Measurements from ENCODE around the gene RYR3. TPM values are rescaled to one million over a fixed set of nuclear protein-coding genes. Genes with fewer than 3 reads are reported as not detected.

RYR3 gene
- total RNA-seq, 2 donors from 2014 or later, result not detected

GRCh38 chr15:33742800-33743199, 432.0 kb downstream of the RYR3 start:
- no peaks in the 10 kb centered on the region for H3K9me3 Mint-ChIP-seq
- H3K36me3 Mint-ChIP-seq, result no peaks in the 10 kb centered on the region
- ATAC-seq, result no peak
- DNase-seq (ENCODE audit: low spot score in 2 of 2), result no peak
- no peak overlapping the region for H3K27ac Mint-ChIP-seq

GRCh38 chr15:33746203-33746602, 435.4 kb downstream of the RYR3 start:
- H3K27ac Mint-ChIP-seq, result no peak overlapping the region
- H3K36me3 Mint-ChIP-seq, result no peaks in the 10 kb centered on the region
- no peak for ATAC-seq
- H3K9me3 Mint-ChIP-seq, result no peaks in the 10 kb centered on the region
- no peak for DNase-seq (ENCODE audit: low spot score in 2 of 2)

- Mint-ChIP-seq H3K36me3 (no peaks in the 10 kb centered on the region), H3K9me3 (no peaks in the 10 kb centered on the region), H3K27ac (no peak overlapping the region)
- DNase-seq (ENCODE audit: low spot score in 2 of 2) (no peak), ATAC-seq (no peak)
These were observed 442.2 kb downstream of the RYR3 start for GRCh38 chr15:33753012-33753411.

DNA sequence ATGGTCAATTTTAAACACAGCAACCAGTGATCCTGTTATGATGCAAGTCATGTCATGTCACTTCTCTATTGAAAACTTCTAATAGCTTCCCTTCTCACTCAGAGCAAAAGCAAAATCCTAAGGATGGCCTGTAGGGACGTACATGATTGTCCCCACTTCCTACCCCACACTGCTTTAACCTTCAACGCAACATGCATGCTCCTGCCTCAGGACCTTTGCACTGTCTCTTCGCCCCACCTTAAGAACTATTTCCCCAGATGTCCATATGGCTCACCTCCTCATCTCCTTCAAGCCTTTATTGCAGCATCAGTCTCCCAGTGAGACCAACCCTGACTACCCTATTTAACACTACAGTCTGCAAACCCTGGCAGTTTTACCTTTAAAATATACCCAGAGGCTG, 443.5 kb downstream of the RYR3 start:
- H3K9me3 Mint-ChIP-seq, result no peaks in the 10 kb centered on the region
- no peak for DNase-seq (ENCODE audit: low spot score in 2 of 2)
- H3K36me3 Mint-ChIP-seq, result no peaks in the 10 kb centered on the region
- no peak for ATAC-seq
- H3K27ac Mint-ChIP-seq, result no peak overlapping the region

DNA sequence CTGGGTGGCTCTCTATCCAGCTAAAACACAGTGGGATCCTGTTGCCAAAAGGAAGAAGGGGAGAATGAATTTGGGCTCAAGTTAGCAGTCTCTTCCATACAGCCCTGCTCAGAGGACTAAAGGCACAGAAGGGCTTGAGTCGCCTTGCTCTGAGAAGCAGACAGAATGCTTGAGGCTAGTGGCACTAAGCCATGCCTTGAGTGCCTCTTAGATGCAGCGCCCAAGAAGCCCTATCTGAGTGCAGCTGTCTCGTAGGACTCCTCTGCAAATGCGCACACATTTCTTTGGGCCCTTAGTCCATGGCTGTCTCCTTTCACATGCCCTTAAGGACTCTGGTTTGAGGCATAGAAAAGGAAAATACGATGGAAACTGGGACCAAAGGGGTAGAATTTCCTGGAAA, 446.2 kb downstream of the RYR3 start:
- H3K27ac Mint-ChIP-seq, result no peak overlapping the region
- no peaks in the 10 kb centered on the region for H3K9me3 Mint-ChIP-seq
- no peaks in the 10 kb centered on the region for H3K36me3 Mint-ChIP-seq
- DNase-seq (ENCODE audit: low spot score in 2 of 2) (no peak), ATAC-seq (no peak)

DNA sequence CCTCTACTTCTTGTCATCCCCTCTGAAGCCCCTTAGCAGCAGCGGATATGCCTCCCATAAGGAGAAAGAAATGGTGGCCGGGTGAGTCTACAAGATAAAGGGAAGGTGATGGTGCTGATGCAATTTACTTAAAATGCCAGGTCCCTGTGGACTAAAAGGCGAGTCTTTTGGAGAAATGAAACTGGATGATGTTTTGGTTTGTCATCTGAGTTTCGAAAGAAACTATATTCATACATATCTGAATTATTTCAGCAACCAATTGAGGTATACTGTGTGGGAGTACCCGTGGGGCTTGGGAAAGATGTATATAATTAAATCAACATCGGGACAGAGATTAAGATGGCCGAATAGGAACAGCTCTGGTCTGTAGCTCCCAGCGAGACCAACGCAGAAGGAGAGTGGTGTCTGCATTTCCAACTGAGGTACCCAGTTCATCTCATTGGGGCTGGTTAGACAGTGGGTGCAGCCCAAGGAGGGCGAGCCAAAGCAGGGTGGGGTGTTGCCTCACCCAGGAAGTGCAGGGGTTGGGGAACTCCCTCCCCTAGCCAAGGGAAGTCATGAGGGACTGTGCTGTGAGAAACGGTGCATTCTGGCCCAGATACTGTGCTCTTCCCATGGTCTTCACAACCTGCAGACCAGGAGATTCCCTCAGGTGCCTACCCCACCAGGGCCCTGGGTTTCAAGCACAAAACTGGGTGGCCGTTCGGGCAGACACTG, 446.9 kb downstream of the RYR3 start:
- DNase-seq (ENCODE audit: low spot score in 2 of 2), result no peak
- no peak overlapping the region for H3K27ac Mint-ChIP-seq
- H3K9me3 Mint-ChIP-seq, result no peaks in the 10 kb centered on the region

DNA sequence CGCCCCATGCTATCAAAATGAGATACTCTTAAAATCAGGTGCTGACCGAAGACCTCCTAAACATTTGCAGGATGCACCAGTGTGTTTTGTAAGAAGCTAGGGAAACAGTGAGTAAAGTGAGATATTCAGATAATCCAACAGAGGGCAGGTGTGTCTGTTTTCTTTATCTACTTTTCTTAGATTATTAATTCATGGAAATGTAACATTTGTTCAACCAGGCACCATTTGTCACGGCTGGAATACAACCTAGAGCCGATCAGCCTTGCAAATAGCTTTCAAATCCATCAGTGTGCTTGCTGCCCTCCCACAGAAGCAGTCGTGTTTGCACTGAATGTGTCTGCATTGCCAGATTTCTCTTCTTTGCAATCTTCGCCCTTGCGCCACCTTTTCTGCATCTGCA, 455.6 kb downstream of the RYR3 start:
- H3K27ac Mint-ChIP-seq, result no peak overlapping the region
- no peaks in the 10 kb centered on the region for H3K36me3 Mint-ChIP-seq
- no peak for DNase-seq (ENCODE audit: low spot score in 2 of 2)
- no peak for ATAC-seq
- H3K9me3 Mint-ChIP-seq, result no peaks in the 10 kb centered on the region

More for the DNA sequence above, 446.9 kb downstream of the RYR3 start:
- no peak for ATAC-seq
- H3K36me3 Mint-ChIP-seq, result no peaks in the 10 kb centered on the region

DNA sequence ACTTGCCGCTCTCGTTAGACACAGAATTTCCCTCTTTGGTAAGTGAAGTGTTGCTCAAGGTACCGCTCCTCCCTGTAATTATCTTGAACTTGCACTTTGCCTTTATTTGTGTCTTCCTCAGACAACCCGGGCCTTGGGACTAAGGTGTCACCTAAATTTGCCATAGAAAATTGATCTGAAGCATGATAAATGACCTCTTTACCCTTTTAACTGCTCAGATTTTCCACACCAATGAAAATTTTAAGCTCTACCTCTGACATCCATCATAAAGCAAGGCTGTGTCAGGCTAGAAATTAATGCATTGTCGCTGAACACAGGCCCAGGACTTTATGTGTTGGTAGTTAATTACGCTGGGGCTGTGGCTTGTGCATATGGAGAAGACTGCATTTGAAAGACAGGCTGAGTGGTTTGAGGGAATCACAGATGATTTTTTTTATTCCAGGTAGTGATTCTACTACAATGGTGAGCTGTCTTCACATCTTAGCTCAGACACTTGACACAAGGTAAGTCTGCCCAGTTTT, 458.0 kb downstream of the RYR3 start:
- ATAC-seq, result no peak
- no peaks in the 10 kb centered on the region for H3K9me3 Mint-ChIP-seq
- H3K27ac Mint-ChIP-seq, result no peak overlapping the region
- no peak for DNase-seq (ENCODE audit: low spot score in 2 of 2)
- no peaks in the 10 kb centered on the region for H3K36me3 Mint-ChIP-seq

GRCh38 chr15:33773969-33774368, 463.2 kb downstream of the RYR3 start:
- DNase-seq (ENCODE audit: low spot score in 2 of 2), result no peak
- H3K9me3 Mint-ChIP-seq, result no peaks in the 10 kb centered on the region
- no peak overlapping the region for H3K27ac Mint-ChIP-seq
- H3K36me3 Mint-ChIP-seq, result no peaks in the 10 kb centered on the region
- no peak for ATAC-seq

- Mint-ChIP-seq H3K27ac (peak overlapping the region in 1 of 2 donors; percentile 9), H3K36me3 (no peaks in the 10 kb centered on the region), H3K9me3 (no peaks in the 10 kb centered on the region)
- ATAC-seq (no peak), DNase-seq (ENCODE audit: low spot score in 2 of 2) (no peak)
These were observed 468.1 kb downstream of the RYR3 start for GRCh38 chr15:33778852-33779251.

DNA sequence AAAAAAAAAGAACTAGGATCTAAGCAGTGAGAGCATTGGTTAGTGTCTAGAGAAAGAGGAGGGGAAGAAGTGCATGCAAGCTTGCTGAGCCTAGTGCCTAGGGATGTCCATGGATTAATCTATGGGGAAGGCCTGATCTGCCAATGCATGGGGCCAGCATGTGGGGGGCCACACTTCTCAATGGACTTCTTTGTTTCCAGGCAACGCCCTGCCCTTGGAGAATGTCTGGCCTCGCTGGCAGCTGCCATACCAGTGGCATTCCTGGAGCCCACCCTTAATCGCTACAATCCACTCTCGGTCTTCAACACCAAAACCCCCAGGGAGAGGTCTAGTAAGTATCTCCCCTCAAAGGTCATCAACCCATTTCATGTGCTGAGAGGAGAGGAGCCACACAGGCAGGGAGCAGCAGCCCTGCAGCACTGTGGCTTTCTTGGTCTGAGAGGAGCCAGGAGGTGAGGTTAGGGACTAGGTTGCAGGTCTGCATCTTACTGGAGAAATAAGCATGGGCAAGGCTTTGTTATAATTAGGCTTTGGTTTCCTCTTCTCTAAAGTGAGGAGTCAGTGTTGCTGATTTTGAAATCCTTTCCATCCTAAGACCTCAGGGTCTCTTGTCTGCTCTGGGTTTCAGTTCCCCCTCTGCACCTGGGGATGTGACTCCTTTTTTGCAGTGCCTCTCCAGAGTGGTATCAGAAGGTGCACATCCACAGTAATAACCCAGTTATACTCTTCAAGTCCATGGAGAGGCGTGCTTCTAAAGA, 469.4 kb downstream of the RYR3 start:
- ATAC-seq (no peak), DNase-seq (ENCODE audit: low spot score in 2 of 2) (no peak)
- peak overlapping the region in 1 of 2 donors; percentile 39 for H3K27ac Mint-ChIP-seq

DNA sequence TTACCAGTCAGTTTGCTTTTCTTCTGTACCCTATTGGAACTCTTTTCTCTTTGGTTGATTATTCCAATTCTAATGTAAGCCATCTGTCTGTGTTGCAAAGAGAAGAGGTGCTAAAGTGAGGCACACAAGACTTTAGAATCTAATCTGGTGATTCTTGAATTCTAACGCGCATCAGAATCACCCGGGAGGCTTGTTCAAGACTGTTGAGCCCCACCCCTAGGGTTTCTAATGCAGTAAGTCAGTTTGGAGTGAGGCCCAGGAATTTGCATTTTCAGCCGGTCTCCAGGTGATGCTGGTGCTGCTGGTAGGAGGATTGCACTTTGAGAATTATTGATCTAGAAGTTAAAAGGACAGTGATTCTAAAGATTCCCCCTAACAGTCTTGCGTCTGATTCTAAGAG, 472.2 kb downstream of the RYR3 start:
- no peaks in the 10 kb centered on the region for H3K36me3 Mint-ChIP-seq
- no peaks in the 10 kb centered on the region for H3K9me3 Mint-ChIP-seq
- no peak for ATAC-seq
- H3K27ac Mint-ChIP-seq, result no peak overlapping the region
- DNase-seq (ENCODE audit: low spot score in 2 of 2), result no peak

More for the DNA sequence above, 469.4 kb downstream of the RYR3 start:
- no peaks in the 10 kb centered on the region for H3K9me3 Mint-ChIP-seq
- H3K36me3 Mint-ChIP-seq, result no peaks in the 10 kb centered on the region

DNA sequence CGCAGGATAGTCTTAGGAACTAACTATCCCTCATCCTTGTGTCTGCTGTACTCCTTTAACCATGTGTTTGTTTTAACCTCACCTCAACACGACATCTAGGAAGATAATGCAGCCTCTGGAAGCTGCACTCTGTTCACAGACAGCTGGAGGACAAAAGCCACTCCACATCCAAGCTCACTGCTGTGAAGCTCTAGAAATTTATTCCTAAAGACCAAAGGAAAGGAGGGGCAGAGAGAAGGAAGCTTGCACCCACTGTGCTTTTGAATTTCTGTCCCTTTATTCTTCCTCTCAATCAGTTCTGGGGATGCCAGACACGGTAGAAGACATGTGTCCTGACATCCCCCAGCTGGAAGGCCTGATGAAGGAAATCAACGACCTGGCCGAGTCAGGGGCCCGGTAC, 474.6 kb downstream of the RYR3 start:
- Mint-ChIP-seq H3K9me3 (no peaks in the 10 kb centered on the region), H3K27ac (no peak overlapping the region), H3K36me3 (no peaks in the 10 kb centered on the region)
- ATAC-seq (no peak), DNase-seq (ENCODE audit: low spot score in 2 of 2) (no peak)

DNA sequence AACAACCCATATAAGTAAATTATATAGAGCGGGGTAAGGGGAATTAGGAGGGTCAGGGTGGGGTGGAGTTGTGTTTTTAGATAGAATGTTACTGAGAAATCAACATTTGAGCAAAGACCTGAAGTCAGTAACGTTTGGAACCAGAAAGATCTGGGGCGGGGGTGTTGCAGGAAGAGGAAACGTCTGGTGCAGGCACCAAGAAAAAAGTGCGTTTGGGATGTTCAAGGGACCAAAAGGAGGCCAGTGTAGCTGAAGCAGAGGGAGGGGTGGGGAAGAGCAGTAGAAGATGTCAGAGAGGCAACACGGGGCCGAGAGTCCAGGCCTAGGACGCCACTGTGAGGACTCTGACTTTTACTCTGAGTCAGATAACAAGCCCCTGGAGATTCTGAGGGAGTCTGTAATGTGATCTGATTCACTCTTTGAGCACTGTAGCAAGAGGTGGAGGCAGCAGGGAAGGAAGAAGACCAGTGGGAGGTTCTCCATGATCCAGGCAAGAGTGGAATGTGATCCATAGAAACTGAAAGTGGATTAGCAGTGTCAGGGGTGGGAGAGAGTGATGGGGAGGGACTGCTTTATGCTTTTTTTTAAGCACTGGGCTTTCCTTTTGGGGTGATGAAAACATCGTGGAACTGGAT, 478.3 kb downstream of the RYR3 start:
- no peak for ATAC-seq
- DNase-seq (ENCODE audit: low spot score in 2 of 2), result no peak

DNA sequence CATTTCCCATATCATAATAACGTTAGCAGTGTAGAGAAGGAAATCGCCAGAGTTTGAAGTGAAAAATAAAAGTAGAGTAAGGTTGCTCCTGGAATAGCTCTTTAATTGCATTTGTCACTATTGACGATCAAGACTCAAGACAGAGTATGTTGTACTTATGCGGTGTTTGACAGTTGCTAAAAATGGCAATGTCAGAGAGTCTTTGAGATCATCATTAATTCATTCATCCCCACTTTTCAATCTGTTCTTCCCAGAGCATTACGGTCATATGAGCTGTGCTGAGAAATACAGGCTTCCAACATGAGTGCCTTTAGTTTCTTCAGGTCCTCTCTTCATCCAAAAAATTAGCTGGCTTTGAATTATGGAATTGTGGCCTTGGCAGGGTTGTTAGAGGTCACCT, 483.7 kb downstream of the RYR3 start:
- Mint-ChIP-seq H3K36me3 (no peaks in the 10 kb centered on the region), H3K9me3 (no peaks in the 10 kb centered on the region), H3K27ac (no peak overlapping the region)
- no peak for ATAC-seq
- DNase-seq (ENCODE audit: low spot score in 2 of 2), result no peak

More for the DNA sequence above, 478.3 kb downstream of the RYR3 start:
- Mint-ChIP-seq H3K36me3 (no peaks in the 10 kb centered on the region), H3K9me3 (no peaks in the 10 kb centered on the region), H3K27ac (no peak overlapping the region)

DNA sequence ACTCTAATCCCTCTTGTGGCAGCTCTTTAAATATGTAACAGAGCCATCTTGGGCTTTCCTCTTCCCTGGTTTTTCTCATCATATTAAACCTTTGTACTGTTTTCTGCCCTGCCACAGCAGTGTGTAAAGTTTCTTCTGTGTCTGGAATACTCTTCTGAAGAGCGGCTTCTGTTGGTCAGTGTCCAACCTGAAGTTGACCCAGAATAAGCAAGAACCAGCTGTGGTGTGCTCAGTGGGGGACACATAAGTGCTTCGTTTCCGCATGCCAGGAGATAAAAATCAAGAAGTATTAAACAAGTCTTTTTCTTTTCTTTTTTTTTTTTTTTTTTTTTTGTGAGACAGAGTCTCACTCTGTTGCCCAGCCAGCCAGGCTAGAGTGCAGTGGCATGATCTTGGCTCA, 484.3 kb downstream of the RYR3 start:
- H3K27ac Mint-ChIP-seq, result no peak overlapping the region
- H3K9me3 Mint-ChIP-seq, result no peaks in the 10 kb centered on the region
- DNase-seq (ENCODE audit: low spot score in 2 of 2), result no peak
- ATAC-seq, result no peak
- no peaks in the 10 kb centered on the region for H3K36me3 Mint-ChIP-seq

DNA sequence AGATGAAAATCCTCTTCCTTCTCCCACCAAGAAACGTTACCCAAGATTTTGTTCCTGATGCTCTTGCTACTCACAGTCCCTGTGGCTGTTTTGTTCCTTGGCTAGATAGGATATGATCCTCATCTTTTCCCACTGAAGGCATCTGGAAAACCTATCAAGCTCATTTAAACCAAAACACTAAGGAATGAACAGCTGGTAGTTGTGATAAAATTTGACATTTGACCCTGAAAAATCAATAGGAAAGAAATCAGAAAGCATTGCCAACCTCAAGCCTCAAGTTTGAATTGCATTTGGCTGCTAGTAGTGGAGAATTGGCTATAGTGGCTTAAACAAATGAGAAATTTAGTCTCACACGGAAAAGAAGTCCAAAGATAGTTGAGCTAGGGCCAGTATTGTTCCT, 486.9 kb downstream of the RYR3 start:
- ATAC-seq (no peak), DNase-seq (ENCODE audit: low spot score in 2 of 2) (no peak)
- Mint-ChIP-seq H3K27ac (no peak overlapping the region), H3K9me3 (no peaks in the 10 kb centered on the region), H3K36me3 (no peaks in the 10 kb centered on the region)
